Measurements from ENCODE around the gene PKP1. TPM values are rescaled to one million over a fixed set of nuclear protein-coding genes. Genes with fewer than 3 reads are reported as not detected.

PKP1 gene
- total and polyA plus RNA-seq, 2 experiments from 2014 or later = 0.19 to 0.83 TPM

- Mint-ChIP-seq H3K4me1 (peaks cover 16% of the 10 kb centered on the region; the same call in 2 of the 3 replicates), H3K27me3 (ENCODE audit: insufficient read depth, low read depth, poor library complexity) (peaks cover 11% of the 10 kb centered on the region), H3K27ac (no peak overlapping the region), H3K4me3 (no peak overlapping the region), H3K36me3 (ENCODE audit: low read depth) (no peaks in the 10 kb centered on the region), H3K9me3 (no peaks in the 10 kb centered on the region)
- H3K36me3 ChIP-seq (ENCODE audit: insufficient read depth) = no peaks in the 10 kb centered on the region
- no peaks in the 10 kb centered on the region for H3K79me2 ChIP-seq (replicated peaks; ENCODE audit: insufficient read depth)
- DNase-seq (ENCODE audit: low spot score) = no peak
- H3K27me3 ChIP-seq (ENCODE audit: insufficient read depth) = no peaks in the 10 kb centered on the region
- H3K4me3 ChIP-seq = no peak overlapping the region
- H3K4me1 ChIP-seq (ENCODE audit: insufficient read depth) = no peaks in the 10 kb centered on the region
- H3K9me2 ChIP-seq (ENCODE audit: insufficient read depth) = no peaks in the 10 kb centered on the region
- H2AFZ ChIP-seq = no peak overlapping the region
- H3K4me2 ChIP-seq = no peak overlapping the region
- no peak for ATAC-seq
- H3K27ac ChIP-seq (ENCODE audit: low read depth) = no peak overlapping the region
- no peaks in the 10 kb centered on the region for H3F3A ChIP-seq (replicated peaks; ENCODE audit: low read depth)
- no peak for TF ChIP-seq POLR2AphosphoS5 (IDR thresholded peaks at IDR 0.05; ENCODE audit: low read depth)
- no peak for TF ChIP-seq ZNF114 (CRISPR knock-in tag; IDR thresholded peaks at IDR 0.05)
- no peak for TF ChIP-seq NANOG (IDR thresholded peaks at IDR 0.05; ENCODE audit: borderline replicate concordance)
- TF ChIP-seq ETS1 (IDR thresholded peaks at IDR 0.05) = no peak
- no peak for TF ChIP-seq STAT1 (IDR thresholded peaks at IDR 0.05; ENCODE audit: unreplicated experiment)
- no peak for TF ChIP-seq CREB1 (CRISPR knock-in tag; IDR thresholded peaks at IDR 0.05; ENCODE audit: low read depth)
- TF ChIP-seq ZNF331 (CRISPR knock-in tag; IDR thresholded peaks at IDR 0.05; ENCODE audit: low read depth) = no peak
- TF ChIP-seq CTCF (conservative IDR thresholded peaks at IDR 0.05; ENCODE audit: low read depth in 2 of 2) = no peak
- TF ChIP-seq JUNB (IDR thresholded peaks at IDR 0.05; ENCODE audit: unreplicated experiment) = no peak
- no peak for TF ChIP-seq EZH2phosphoT487 (IDR thresholded peaks at IDR 0.05; ENCODE audit: unreplicated experiment)
- no peak for TF ChIP-seq ZNF462 (CRISPR knock-in tag; IDR thresholded peaks at IDR 0.05)
- TF ChIP-seq EZH2 (IDR thresholded peaks at IDR 0.05; ENCODE audit: low read depth, unreplicated experiment) = no peak
- no peak for TF ChIP-seq REST (IDR thresholded peaks at IDR 0.05; ENCODE audit: unreplicated experiment)
- no peaks in the 10 kb centered on the region for H4K20me1 ChIP-seq (replicated peaks; ENCODE audit: insufficient read depth)
Observed at GRCh38 chr1:201307231-201307630, 23.9 kb downstream of the PKP1 start.
